ENCODE data around the gene OPCML.

The OPCML gene

DNA sequence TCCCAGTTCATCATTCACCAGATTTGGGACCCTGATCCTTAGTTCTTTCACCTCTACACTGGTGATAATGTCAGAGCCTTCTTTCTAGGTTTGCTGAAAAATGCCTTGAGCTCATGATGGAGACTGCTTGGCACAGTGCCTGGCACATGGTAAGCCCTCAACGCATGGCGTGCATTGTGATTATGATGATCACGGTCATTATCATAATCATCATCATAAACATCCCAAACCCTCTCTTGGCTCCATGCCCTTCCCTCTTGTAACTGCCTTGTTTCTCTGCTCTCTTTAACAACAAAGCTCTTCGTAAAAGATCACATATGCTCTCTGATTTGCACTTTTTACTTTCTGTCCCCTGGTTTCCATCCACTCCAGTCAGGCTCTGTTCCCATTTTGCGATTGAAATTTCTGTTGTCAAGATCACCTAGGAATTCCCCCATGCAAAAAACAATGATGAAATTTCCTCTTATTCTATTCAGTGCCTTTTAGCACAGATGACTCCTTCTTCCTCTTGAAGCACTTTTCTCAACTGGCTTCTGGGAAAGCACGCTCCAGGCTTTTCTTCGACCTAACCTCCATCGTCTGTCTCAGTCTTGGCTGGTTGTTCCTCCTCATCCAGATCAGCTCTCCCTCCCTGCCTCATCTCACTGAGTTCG lies 479.1 kb downstream of the OPCML start:
- in situ Hi-C loops (cut with HindIII; ENCODE audit: low pct_unique_long_range_greater_than_20kb, low sequenced_read_pairs), result no loop called here
- DNase-seq (ENCODE audit: low read depth in 1 of 2, low spot score in 1 of 2), result no peak
- no peak for TF ChIP-seq JUND (IDR thresholded peaks at IDR 0.05; ENCODE audit: low read depth)

DNA sequence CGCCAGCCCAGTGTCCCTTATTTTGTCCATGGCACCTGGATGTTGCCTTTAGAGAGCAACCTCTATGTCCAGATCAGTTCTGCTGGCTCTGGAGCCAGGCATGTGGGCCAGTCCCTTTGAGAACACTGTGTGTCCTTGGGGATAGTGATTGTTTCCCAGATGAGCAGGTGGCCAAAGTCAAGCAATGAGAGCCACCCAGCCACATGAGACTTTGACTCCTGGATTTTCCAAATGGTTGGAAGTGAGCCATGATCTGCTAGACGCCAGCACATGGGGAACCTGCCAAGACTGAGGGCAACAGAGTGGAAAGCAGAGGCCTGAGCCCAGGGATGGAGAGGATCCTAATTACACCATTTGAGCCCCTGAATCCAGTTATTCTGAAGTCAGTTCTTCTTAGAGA lies 479.8 kb downstream of the OPCML start:
- in situ Hi-C loops (cut with HindIII; ENCODE audit: low pct_unique_long_range_greater_than_20kb, low sequenced_read_pairs), result no loop called here
- no peak for DNase-seq (ENCODE audit: low read depth in 1 of 2, low spot score in 1 of 2)
- no peak for TF ChIP-seq JUND (IDR thresholded peaks at IDR 0.05; ENCODE audit: low read depth)

DNA sequence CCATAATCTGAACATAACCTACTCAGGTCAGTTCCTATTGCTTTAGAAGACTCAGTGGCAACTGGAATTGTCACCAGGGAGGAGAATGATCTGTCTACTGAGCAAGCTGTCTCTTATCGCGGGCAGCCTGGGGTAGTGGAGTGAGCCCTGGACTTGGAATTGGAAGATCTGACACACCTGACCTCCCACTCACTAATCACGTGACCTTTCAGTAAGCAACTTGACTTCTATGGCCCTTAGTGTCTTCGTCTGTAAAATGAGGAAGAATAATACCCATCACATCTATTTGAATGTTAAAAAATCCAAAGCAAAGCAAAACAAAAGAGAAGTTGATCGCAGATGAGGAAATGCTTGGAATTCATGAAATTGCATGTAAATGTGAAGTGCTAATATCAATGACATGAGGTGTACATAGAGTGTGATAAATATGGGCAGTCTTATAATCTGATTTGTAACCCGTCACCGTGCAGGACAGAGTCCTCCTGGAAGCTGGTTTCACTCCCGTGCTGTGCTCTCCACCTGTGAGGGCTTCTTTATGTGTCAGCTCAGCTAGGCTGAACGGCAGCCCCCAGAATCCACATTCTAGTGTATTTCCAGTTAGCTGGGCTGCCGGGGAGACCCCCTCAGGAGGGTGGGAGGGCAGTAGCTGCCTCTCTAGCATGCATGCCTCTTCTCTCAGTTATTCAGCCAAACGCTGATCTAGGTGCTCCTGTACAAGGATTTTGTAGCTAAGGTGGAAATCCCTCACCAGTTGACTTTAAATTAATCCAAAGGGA lies 482.9 kb downstream of the OPCML start:
- no peak for TF ChIP-seq JUND (IDR thresholded peaks at IDR 0.05; ENCODE audit: low read depth)
- no peak for DNase-seq (ENCODE audit: low read depth in 1 of 2, low spot score in 1 of 2)
- in situ Hi-C loops (cut with HindIII; ENCODE audit: low pct_unique_long_range_greater_than_20kb, low sequenced_read_pairs), result no loop called here

DNA sequence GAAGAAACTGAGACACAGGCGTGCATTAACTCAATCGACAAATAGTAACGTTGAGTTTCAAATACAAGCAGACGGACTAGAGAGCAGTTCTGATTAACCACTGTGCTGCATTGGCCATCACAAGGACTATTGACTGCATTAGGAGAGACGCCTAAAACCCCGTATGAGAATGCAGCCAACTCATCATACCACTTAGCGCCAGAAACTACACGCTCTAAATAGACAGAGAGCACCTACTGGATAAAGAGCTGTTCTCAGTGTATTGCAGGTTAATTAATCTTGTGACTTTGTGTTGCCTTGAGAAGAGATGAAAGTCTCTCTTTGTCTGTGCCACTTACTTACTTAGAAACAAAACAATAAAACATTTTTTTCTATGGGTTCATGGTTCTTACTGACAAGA lies 484.0 kb downstream of the OPCML start:
- DNase-seq (ENCODE audit: low read depth in 1 of 2, low spot score in 1 of 2), result no peak
- TF ChIP-seq JUND (IDR thresholded peaks at IDR 0.05; ENCODE audit: low read depth), result no peak
- in situ Hi-C loops (cut with HindIII; ENCODE audit: low pct_unique_long_range_greater_than_20kb, low sequenced_read_pairs), result no loop called here

DNA sequence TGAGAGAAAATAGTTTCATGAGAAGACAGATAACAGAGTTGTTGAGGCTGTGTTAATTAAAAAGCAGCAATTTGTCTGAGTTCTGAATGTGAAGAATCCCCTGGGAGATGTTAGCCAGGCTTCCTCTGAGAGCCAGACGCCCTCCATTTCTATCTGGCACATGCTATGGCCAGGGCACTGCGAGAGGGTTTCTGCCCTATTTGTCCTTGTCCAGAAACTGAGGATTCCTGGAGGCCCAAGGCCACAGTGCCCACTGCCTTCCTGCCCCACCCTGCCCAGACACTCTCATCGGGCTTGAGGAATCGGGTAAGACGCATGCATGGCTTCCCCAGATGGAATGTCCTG lies 484.6 kb downstream of the OPCML start:
- TF ChIP-seq JUND (IDR thresholded peaks at IDR 0.05; ENCODE audit: low read depth), result no peak
- in situ Hi-C loops (cut with HindIII; ENCODE audit: low pct_unique_long_range_greater_than_20kb, low sequenced_read_pairs), result no loop called here
- no peak for DNase-seq (ENCODE audit: low read depth in 1 of 2, low spot score in 1 of 2)

DNA sequence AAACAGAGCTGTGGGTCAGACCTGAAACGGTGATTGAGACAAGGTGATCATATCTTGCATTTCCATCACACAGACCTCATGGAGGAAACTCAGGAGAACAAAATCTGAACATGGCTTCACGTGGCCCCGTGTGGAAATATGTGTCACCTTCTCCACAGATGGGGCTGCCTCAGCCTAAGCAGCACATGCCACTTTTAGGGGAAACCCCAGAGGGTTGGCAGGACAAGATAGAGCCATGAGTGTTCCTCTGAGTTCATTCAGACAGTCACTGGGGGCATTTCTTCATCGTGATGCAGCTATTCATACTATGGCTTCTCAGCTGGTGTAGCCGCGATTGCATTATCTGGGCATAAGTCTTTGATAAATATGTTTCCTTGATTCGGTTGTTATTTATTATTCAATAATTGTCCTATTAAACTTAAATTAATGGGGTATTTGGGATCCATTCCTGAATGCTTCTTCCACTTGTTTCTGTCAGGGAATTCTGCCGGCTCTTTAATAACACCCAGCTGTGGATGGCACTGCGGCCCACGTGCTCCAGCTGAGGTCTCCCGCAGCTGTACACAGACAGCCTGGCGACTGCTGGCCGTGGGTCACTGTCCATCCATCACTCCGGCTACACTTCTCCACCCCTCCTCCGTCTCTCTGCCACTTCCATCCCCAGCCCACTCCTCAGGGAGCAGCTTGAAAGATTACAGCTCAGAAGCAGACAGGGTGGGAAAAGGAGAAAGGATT lies 485.1 kb downstream of the OPCML start:
- in situ Hi-C loops (cut with HindIII; ENCODE audit: low pct_unique_long_range_greater_than_20kb, low sequenced_read_pairs), result no loop called here
- DNase-seq (ENCODE audit: low read depth in 1 of 2, low spot score in 1 of 2), result no peak
- TF ChIP-seq JUND (IDR thresholded peaks at IDR 0.05; ENCODE audit: low read depth), result no peak

DNA sequence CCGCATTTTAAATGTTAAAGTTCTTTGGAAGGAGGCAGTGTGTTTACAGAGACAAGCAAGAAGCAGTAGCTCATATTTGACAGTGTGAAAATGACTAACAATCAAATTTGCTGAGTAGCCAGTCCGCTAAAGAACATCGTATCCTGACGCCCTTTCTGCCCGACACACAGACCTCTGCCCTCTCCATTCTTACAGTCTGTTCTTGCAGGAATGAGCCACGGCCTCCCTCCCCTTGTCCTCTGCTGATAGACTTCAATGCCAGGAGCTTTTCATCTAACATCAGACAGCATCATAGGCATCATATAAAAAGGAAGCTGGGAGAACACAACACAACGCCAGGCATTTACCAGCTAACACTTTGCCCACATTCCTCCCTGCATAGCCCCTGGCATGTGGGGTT lies 486.0 kb downstream of the OPCML start:
- no peak for DNase-seq (ENCODE audit: low read depth in 1 of 2, low spot score in 1 of 2)
- in situ Hi-C loops (cut with HindIII; ENCODE audit: low pct_unique_long_range_greater_than_20kb, low sequenced_read_pairs), result no loop called here
- no peak for TF ChIP-seq JUND (IDR thresholded peaks at IDR 0.05; ENCODE audit: low read depth)

DNA sequence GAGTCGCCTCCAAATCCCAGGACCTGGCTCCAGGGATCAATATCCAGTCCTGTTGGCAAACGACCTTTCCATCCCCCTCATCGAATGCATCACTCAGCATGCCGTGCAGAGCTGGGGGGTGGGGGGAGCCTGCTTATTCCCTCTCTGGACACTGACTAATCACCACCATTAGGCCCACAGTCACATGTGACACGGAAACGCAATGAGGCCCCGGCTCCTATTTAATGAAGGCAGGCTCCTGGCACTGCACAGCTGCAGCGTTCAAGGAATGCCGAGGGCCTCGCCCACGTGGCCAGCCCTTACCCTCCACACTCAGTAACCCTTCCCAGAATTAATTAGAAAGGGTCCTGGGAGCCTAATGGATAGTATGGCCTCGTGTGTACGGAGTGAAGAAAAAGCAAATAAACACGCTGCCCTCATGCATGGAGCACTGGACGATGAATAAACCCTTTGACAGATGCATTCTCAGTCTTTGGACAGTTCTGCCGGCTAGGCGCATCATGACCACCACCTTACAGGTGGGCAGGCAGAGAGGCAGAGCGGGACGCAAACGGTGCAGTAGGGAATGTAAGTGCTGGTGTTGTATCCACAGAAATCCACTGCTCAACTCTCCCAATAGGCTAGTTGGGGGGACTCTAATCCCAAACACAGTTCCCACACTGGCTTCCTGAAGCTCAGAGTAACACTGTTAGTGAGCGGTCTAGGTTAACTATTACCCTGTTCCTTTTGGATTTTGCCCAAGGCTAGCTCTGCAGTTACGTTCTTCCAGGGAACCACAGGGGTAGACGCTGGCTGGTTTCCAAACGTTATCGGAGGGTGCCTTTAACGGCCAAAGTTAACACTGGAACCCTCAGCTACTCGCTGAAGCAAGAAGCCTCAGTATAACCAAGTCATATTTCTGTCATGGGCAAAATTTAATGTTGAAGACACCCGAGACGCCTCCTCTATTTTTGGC lies 490.1 kb downstream of the OPCML start:
- in situ Hi-C loops (cut with HindIII; ENCODE audit: low pct_unique_long_range_greater_than_20kb, low sequenced_read_pairs), result no loop called here
- no peak for TF ChIP-seq JUND (IDR thresholded peaks at IDR 0.05; ENCODE audit: low read depth)

DNA sequence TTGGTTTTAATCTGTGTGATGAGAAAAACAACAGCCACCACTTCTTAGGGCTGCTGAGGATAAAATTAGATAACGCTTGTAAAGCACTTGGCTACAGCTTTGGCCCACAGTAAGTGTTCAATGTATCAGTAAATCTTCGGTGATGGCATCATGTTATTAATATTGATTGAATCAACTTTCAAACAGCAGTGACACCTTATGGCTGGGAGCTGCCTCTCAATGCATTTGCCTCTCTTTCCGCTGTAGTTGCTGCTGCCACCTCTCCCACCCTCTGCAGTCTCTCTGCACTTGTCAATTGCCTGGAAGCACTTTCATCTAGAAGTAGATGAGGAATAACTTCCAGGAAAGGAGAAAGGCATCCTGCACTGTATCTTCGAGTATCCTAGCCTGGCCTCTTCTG lies 491.1 kb downstream of the OPCML start:
- TF ChIP-seq JUND (IDR thresholded peaks at IDR 0.05; ENCODE audit: low read depth), result no peak
- DNase-seq (ENCODE audit: low read depth in 1 of 2, low spot score in 1 of 2), result no peak
- in situ Hi-C loops (cut with HindIII; ENCODE audit: low pct_unique_long_range_greater_than_20kb, low sequenced_read_pairs), result no loop called here

More for the DNA sequence above, 490.1 kb downstream of the OPCML start:
- no peak for DNase-seq (ENCODE audit: low read depth in 1 of 2, low spot score in 1 of 2)

DNA sequence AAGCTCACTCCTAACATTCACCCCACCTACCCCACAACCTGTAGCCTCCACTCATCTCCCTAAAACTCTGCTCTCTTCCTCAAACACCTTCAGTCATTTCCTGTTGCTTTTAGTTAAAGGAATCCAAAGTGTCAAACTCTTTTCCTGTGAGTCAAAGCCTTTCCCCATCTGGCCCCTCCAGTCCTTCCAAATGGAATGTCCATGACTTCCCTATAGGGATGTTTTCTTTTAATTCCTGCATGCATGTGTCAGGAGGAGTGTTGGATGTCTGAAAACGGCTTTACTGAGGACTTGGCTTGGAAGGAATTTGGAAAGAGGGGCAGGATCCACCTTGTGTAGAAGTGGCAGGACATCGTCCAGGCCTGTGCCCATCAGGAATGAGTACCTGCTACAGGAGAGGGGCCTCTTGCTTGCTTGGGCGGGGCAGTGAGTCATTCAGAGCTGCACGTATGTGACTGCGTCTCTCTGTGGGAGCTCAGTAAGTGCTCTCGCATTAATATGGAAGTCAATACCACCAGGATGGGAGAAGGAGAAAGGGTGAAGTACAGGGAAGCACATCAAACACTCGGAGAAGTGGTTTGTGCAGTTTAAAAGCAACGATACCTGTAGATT lies 491.9 kb downstream of the OPCML start:
- TF ChIP-seq JUND (IDR thresholded peaks at IDR 0.05; ENCODE audit: low read depth), result no peak
- DNase-seq (ENCODE audit: low read depth in 1 of 2, low spot score in 1 of 2), result no peak

DNA sequence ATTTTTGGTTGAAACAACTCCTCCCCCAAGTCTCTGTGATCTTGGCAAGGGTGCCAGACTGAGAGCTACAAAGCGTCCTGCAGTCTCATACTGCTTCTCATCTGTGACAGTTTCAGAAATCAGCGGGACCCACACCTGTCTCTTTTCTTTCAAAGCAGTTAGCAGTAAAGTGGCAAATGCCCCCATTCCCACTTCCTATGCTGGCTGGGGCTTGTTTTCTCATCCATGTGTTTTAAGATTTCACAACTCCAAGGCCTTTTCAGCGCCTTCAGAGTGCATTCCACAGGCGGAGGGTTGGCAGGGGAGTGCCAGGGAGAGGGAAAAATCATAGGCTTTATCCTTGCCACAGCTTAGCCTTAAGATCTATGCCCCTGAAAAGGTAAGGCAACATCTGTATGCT lies 493.5 kb downstream of the OPCML start:
- in situ Hi-C loops (cut with HindIII; ENCODE audit: low pct_unique_long_range_greater_than_20kb, low sequenced_read_pairs), result no loop called here
- no peak for DNase-seq (ENCODE audit: low read depth in 1 of 2, low spot score in 1 of 2)

More for the DNA sequence above, 491.9 kb downstream of the OPCML start:
- in situ Hi-C loops (cut with HindIII; ENCODE audit: low pct_unique_long_range_greater_than_20kb, low sequenced_read_pairs), result no loop called here

DNA sequence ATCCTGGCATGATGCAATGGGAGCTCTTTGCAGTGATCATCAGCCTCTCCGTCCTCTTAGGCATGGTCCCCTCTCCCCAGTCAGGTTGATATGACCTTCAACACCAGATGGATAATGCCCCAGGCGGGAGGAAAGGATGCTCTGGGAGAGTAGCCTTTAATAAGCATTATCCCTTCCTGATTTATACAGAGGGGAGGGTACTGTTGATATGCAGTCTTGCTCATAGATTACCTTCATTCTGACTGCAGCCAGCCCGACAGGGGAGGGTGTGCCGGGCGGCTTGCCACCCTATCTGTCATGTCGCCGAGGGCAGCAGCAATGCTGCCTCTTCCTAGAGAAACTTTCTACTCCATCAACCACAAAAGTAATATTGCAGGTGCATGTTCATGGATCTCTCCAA lies 497.4 kb downstream of the OPCML start:
- no peak for DNase-seq (ENCODE audit: low read depth in 1 of 2, low spot score in 1 of 2)
- in situ Hi-C loops (cut with HindIII; ENCODE audit: low pct_unique_long_range_greater_than_20kb, low sequenced_read_pairs), result no loop called here
- no peak for TF ChIP-seq JUND (IDR thresholded peaks at IDR 0.05; ENCODE audit: low read depth)

More for the DNA sequence above, 493.5 kb downstream of the OPCML start:
- no peak for TF ChIP-seq JUND (IDR thresholded peaks at IDR 0.05; ENCODE audit: low read depth)
